ENCODE results near the gene NTRK2. TPM values are rescaled to one million over a fixed set of nuclear protein-coding genes. Genes with fewer than 3 reads are reported as not detected.
A peak's percentile ranks its signal among the peaks of the same experiment; 100 is the strongest.

Gene NTRK2
- total RNA-seq, 1 donor from 2014 or later: under 0.01 TPM

DNA sequence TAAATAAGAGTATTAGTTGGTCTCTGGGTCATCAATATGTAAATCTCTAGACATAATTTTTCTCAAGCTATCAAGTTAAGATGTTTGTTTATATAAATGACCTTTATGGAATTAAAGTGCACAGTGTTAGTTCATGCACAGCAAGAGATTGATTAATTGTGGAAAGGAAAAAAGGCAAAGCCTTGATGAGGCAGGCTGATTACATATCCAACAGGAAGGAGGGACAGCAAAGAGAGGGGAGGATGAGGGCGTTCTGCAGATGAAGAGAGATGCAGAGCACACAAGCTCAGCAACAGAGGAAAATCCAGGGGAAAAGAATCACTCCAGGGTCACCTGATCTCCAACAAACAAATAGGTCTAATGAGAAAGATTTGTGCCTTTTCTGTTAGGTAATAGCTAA, 16.5 kb downstream of the NTRK2 start:
- no peak for DNase-seq

DNA sequence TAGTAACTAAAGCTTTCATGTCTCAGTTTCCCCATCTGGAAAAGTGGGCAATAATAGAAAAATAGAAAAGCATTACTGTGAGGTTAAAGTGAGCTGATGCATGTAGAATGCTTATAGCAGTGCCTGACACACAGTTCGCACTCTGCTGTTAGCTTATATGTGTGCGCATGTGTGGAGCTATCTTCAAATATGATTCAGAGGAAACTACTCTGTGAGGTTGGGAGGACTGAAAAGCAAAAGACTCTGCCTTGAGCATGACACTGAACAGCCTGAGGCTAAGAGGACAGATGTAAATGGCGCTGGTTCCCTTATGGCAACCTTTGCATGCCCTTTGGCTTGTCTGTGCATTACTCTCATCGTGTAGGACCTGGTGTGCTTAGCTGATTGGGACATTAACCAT, 19.4 kb downstream of the NTRK2 start:
- no peak for DNase-seq

DNA sequence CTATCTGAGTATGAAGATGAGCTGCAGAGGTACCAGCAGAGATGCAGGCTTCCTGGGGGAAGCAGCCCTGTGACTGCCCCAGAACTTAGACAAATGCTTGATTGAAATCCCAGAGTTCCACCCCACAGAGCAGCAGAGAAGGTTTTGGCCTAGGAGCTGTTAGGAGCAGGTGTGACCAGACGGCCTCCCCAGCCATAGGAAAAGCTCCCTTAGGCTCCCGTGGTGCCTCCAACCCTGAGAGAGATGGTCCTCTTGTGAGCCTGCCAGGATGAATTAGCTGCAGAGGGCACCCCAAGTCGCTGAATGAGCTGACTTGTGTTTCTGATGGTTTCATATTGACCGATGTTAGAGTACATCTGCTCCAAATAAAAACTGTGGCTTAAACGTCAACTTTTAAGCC, 22.1 kb downstream of the NTRK2 start:
- DNase-seq: no peak

DNA sequence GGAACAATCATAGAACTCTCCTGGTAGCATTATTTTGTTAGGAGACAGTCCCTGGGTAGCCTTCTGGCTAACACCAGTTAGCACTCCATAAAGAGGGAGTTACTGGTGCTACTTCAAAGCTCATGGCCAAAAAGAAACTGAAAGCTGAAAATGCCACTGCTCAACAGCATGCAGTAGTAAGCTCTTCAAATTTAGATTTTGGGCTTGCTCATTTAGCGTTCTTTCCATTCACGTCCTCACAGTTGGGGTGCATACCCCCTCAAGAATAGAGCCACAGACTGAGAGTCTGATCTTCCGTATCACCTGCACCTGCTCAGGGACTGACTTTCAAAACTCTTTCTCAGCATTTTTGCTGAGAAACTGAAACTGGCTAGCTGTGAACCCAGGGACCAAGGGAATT, 24.7 kb downstream of the NTRK2 start:
- DNase-seq: no peak

DNA sequence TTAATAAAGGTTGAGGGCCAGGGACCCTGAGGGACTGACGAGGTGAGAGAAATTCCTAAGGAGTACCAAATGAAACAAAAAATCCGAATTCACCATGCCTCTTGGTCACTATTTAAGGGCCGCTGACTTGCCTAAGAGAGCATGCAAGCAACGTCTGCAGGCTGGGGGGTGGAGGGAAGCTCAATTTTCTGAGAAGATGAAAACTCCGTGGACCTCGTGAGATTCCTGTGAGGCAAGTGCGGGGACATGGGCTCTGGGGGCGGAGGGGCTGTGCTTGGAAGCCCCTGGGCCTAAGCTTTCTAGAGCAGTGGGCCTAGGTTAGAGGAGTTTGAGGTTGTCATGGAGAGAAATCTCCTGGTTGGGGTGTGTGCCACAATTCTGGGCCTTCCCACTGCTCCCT, 27.5 kb downstream of the NTRK2 start:
- DNase-seq: no peak

DNA sequence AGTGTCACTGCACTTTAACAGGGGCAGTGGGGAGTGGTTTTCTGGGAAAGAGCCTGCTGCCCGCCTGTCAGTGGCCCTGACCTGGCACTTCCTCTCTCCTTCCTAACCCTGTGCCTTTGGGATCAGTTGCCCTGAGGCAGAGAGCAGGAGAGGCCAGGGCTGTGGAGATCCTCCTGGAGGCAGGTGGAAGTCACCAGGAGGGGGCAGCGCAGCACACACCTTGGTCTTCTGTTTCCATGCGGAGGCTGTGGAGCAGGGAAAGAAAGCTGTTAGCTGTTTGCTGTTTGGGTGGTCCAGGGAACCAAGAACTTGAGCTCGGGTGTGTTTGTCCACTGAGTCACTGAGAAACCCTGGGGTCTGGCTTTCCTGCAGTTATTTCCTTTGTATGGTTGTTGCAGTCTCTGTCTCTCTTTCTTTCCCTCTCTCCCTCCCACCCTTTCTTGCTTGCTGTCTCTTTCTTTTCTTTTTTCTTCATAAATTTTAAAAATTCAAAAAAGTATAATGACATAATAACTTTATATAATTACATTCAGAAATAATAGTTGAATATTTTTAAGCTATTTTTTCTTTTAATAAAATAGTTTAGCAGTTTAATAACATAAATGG, 28.1 kb downstream of the NTRK2 start:
- DNase-seq: peak; percentile 61

DNA sequence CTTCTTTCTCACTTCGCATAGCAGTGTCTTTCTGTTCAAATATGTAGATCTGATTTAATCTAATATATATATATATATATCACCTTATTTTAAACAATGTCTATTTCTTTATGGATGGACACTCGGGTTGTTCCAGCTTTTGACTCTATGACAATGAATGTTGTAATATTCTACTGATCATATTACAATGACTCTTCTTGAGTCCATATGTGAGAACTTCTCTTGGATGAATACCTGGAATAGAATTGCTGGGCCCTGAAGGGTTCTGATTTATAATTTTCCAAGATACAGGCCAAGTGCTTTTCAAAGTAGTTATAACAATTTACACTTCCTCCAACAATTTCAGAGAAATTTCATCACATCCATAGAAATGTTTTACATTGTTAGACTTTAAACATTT, 28.8 kb downstream of the NTRK2 start:
- DNase-seq: no peak

DNA sequence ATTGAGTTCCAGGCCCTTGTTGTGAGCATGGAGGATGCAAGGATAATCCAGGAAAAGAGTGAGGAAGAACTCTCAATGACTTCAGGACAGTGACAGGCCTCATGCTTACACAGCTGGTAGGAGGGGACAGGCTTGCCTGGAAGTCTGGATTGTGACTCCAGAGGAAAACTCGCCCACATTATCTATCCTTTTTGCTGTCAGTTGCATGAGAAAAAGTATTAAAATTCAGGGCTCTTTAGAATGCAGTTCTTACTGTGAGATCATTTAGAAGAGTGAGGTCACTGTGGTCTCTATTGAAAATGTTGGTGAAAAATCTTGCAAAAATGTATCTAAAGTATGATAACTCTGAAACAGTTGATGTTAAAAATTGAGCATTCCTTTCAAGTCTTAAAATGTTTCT, 30.5 kb downstream of the NTRK2 start:
- DNase-seq: no peak

DNA sequence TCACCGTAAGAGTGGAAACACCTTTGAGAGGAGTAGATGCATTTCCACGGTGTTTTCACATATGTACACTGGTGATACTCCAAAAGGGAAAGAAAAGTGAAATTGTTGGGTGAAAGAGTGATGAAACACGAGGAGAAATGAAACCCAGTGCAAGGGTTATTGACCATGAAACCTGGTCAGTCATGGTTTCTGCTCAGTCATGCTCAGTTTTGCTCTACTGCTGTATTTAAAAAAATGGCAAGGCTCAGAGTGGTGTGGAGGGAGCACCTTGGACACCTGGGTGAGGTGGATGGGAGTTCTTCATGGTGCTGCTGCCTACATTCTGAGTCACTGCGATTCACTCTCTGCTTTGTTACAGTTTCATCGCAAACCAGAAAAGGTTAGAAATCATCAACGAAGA, 32.3 kb downstream of the NTRK2 start:
- DNase-seq: no peak

DNA sequence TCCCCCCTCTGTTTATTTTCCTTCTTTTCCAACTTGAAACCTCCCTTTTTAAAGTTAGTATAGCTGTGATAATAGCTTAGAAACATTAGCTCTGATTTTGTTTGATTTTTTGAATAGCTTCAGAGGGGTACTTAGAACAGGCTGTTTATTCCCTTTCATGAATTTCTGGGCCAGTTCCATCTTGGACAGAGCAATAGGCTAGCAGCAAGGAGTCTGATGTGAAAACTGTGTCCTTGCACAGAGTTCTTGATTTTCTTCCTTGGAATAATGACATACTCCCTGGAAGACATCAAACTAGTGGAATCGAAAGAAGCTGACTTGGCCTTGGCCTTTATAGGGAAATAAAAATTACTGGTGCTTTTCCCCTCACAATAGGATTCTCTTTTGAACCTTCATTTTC, 32.9 kb downstream of the NTRK2 start:
- no peak for DNase-seq

DNA sequence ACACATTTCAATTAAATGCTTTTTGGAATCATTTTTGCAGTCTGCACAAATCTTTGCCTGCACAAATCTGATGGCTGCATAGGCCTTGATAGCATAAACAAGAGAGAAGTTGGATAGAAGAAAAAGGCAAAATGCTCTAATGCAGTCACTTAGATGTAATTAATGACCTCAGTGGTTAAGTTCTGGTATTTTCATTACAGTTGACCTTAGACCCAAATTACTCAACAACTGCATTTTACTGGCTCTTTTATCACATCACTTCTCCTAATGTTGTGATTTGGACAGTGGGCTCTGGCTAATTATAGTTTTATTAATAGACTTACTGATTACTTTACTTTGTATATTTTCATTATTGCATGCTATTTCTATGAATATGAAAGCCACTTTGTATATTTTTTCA, 34.3 kb downstream of the NTRK2 start:
- no peak for DNase-seq

DNA sequence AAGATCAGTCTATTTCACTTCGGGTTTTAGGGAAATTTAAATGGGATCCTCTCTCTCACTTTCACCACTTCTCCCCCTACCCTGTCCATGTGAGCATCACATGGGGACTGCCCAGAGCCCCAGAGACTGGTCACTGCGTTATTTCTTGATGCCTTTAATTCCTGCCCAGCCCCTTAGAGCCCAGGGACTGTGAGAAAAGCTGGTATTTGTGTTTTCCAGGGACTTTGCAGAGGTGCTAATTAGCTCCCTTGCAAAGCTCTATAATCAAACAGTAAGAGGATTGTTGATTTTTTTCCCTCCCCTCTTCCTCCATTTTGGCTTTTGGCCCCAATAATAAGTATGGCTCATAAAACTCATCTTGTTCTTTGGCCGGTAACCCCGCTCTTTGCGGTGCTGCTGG, 35.6 kb downstream of the NTRK2 start:
- DNase-seq: no peak

DNA sequence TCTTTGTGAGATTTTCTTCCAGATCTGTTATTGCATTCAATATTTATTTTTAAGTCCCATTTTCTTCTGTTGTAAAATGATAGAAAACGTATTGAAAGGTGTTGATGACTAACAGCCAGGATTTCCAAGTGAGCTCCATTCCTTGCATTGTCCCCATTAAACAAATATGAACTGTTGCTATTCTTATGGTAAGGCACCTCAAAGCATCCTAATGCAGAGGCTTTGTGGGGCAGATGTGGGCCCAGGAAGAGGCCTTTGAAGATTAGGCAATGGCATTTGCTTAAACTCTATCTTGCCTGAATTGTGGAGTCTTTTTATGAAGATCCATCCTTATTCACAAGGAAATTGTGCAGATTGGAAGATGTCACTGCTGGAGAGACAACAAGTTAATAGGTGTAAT, 38.9 kb downstream of the NTRK2 start:
- no peak for DNase-seq

DNA sequence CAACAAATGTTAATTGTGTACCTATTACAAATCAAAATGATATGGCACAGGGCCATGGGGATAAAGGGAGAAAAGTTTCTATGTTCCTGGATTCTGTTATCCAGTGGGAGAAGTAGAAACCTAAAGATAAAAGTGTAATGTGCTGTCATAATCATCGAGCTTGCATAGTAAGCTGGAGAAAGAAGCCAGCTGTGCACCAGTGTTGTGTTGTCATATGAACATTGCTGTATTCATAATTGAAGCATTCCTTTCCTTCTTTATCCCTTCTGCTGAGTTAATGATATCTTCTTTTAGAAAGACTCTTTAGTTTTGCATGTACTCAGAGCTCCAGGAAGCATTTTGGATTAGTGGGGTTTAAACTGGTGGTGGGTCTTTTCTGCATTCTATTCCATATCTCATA, 39.5 kb downstream of the NTRK2 start:
- DNase-seq: no peak

DNA sequence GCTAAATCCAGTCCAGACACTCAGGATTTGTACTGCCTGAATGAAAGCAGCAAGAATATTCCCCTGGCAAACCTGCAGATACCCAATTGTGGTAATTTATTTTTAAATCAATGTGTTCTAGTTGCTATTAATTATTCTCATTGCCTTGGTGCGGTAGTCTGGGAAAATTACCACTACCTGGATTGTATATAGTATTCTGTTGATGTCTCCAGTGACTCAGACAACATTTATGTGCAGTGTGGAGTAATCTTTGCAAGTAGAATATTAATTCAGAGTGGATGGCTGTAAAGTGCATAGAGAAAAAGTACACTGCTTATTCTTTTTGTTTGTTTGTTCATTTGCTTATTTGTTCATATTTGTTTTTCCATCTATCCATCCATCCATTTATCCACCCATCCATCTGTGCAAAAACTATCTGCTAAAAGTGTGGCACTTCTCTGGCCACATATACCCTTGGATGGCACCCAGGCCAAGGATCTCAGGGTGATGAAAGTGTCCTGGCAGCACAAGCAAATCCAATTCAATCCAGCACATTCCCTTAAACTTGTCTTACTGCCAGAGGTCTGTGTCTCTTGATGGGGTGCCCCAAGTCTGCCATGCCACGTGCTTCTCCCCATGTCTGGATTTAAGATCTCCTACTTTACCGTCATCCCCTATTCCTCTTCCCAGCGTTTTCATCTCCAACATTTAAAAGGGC, 41.3 kb downstream of the NTRK2 start:
- no peak for DNase-seq

DNA sequence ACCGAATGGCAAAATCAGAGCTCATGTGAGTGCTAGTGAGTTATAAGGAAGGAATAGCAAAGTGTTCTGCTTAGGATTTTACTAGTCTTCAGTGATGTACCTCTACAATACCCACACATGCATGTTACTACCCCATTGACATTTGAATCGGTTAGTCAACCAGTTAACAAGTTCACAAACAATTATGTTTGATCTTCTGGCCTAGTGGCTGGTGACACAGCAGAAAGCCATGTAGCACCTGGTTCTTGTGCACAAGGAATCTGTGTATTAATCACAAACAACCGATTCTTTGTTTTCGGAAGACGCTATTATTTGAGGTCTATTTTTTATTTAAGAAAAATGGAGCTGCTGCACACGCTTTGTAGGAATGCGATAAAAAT, 41.9 kb downstream of the NTRK2 start:
- DNase-seq: no peak

DNA sequence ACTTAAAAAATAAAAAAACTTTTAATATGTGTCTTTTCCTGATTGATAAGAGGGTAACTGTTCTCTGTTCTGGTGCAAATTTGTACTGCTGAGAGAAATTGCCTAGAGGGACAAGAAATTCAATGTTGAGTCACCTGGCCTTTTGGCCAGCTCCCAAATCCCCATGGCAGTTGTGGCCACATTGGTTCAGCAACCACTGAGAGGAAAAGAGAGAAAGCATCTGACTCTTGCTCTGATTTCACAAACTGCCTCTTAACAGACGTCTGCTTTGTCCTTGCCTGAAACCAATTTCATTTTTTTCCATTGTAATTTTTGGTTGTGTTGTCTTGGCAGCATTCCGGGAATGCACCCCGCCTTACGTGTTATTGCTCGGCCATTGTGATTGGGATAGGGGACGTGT, 42.4 kb downstream of the NTRK2 start:
- no peak for DNase-seq

DNA sequence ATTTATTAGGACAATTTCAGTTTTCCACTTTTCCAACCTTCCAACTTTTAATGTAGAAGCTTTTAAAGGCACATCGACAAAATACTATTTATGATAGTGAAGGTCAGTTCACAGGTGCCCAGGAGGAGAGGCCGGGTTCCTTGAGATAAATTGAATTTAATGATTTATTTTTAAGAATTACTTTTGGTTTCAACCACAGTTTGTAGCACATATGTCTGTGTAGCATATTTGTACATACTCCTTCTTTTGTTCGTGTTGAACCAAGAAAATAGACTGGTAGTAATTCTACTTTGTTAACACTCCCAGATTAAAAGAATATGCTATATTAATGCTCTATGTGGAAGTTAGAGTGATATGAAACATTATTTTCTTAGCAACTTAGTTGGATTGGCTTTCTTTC, 46.7 kb downstream of the NTRK2 start:
- DNase-seq: no peak

DNA sequence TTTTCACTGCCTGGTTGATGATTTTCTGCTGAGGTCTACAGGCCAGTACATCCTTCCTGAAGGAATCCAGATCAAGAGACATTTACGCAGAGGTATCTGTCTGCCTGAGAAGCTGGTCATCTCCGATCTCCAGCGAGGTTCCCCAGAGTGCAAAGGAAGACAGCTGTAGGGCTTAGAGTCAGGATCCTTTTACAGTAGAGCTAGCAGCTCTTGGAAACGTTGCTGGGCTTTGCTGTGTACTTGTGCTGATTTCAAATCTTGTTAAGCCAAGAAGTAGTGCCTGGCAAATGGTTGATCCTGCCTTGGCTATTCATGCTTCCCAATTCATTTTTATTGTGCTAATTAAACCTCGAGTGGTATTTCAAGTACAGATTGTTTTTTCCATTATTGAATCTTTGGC, 48.9 kb downstream of the NTRK2 start:
- no peak for DNase-seq

DNA sequence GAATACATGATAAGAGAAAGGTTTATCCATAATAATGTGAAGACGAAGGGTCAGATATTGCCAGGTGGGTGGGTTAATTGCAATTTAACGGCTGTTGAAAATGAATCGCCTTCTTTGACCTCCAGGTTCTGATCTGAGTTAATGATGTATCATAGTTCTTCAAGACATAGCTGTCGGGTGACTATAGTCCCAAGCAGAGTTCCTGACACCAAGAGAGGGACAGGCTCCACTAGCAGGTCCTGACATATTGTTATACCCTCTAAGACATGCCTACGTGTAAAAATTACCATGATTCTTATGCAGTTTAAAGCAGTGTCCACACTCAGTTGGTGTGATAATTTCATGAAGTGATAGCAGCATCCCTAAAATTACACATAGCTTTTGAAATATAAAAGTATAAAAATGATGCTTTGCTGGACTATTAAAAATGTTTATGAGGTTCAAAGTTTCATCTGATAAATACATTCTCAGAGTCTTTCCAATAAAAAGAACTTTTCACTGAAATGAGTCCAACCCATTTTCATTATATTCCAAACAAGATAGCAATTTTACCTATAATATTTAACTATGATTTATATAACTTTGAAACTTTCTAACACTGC, 53.0 kb downstream of the NTRK2 start:
- no peak for DNase-seq

DNA sequence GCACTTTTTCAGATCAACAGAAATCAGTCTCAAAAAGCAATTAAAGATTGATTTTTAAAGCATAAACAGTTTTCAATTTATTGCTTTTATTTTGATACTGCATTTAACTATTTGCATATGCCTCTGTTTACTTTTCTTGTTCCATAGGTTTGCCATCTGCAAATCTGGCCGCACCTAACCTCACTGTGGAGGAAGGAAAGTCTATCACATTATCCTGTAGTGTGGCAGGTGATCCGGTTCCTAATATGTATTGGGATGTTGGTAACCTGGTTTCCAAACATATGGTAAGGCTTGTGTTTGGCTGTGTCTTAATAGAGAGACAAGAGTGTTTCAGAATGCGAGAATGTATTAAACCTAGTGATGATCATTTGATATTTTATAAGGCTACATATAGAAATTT, 53.9 kb downstream of the NTRK2 start:
- no peak for DNase-seq

DNA sequence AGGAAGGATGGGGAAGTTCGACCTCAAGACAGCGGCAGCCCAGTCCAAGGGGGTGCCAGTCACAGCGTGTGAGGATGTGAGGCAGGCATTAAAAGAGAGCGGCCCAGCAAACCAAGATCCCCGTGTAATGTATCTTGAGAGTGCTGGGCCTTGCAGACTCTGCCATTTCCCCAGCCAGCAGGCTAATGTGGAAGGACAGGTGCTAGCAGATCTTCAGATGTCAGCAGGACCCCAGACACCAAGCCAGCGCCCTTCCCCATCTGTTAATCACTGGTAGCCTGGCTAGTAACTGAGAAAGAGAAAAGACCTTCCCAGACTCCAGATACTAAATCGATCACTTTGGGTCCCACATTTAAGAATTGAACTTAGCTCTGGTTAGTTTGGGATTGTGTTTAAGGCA, 62.2 kb downstream of the NTRK2 start:
- no peak for DNase-seq

DNA sequence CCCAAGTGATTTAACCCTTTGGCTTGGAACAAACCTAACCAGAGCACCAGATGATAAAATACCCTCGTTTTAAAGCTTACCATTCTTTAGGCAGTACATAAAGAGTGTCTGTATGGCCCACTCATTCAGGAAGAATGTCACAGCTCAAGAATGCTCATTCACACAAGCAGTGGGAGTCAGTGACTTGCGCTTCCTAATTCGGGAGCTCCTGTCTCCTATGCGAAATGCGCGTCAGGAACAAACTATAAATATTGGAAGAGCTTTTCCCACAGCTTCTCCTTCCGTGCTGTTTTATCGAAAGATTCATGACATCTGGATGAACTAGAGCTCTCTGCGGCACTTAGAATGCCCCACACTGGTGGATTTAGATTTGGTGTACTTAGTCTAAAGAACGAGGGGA, 66.6 kb downstream of the NTRK2 start:
- DNase-seq: no peak

DNA sequence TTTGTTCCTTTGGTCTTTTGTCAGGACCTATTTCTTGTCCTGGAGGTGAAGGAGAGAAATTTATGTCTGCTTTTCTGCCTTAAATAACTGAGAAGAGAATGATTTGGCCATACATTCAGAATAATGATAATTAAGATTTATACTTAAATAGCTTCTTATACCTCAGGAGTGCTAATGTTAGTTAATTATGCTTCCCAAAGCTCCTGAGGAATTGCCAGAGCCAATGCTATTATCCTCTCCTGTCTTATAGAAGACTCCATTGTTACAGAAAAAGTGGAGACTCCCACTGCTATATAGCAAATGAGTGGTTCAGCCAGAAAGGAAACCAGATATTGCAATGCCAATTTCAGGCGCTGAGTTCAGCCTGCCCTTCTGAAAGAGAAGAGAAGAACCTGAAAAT, 67.0 kb downstream of the NTRK2 start:
- DNase-seq: no peak

DNA sequence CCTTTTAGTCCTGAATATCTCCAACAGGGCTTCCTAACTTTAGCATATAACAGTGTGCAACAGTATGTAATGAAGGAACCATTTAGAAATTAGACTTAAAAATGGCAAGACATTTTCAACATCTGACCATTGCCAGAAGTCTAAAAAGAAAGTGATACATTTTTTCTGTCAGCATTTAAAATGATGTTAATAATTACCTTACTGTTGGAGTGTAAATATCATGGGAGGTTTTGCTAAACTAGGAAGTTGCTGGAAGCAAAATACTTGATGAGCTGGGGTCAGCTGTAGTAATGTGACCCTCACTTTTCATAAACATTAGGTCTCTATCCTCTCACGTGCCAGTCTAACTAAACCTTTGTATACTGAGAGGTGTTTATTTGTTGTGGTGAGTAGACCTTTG, 68.8 kb downstream of the NTRK2 start:
- DNase-seq: no peak
